ENCODE measurements around the gene LGALS1.

GRCh38 chr22:37709445-37709765 lies 34.0 kb downstream of the LGALS1 start:
- TF ChIP-seq, protein P1, sequence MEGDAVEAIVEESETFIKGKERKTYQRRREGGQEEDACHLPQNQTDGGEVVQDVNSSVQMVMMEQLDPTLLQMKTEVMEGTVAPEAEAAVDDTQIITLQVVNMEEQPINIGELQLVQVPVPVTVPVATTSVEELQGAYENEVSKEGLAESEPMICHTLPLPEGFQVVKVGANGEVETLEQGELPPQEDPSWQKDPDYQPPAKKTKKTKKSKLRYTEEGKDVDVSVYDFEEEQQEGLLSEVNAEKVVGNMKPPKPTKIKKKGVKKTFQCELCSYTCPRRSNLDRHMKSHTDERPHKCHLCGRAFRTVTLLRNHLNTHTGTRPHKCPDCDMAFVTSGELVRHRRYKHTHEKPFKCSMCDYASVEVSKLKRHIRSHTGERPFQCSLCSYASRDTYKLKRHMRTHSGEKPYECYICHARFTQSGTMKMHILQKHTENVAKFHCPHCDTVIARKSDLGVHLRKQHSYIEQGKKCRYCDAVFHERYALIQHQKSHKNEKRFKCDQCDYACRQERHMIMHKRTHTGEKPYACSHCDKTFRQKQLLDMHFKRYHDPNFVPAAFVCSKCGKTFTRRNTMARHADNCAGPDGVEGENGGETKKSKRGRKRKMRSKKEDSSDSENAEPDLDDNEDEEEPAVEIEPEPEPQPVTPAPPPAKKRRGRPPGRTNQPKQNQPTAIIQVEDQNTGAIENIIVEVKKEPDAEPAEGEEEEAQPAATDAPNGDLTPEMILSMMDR (IDR thresholded peaks at IDR 0.05), result no peak
- TF ChIP-seq POLR2A (IDR thresholded peaks at IDR 0.05), result no peak

Data from adrenal gland (tissue), 5 donors.